ENCODE data around the gene HGFAC.

HGFAC gene

GRCh38 chr4:3413675-3414420 lies 27.9 kb upstream of the HGFAC start:
- no peak overlapping the region for H3K27ac ChIP-seq
- no peaks in the 10 kb centered on the region for H3K27me3 ChIP-seq (ENCODE audit: control insufficient read depth, insufficient read depth, low read length)
- H2AFZ ChIP-seq = no peak overlapping the region
- H3K36me3 ChIP-seq (ENCODE audit: control insufficient read depth, insufficient read depth, low read length) = no peaks in the 10 kb centered on the region
- TF ChIP-seq CTCF (IDR thresholded peaks at IDR 0.05) = no peak
- no peak overlapping the region for H3K4me2 ChIP-seq (ENCODE audit: low read length)
- H3K9ac ChIP-seq = no peak overlapping the region
- no peak overlapping the region for H3K4me3 ChIP-seq (ENCODE audit: low read depth, low read length)
- H3K4me1 ChIP-seq = no peaks in the 10 kb centered on the region
- no peaks in the 10 kb centered on the region for H3K9me3 ChIP-seq (ENCODE audit: control insufficient read depth, low read length)
- no peaks in the 10 kb centered on the region for H3K79me2 ChIP-seq

DNA sequence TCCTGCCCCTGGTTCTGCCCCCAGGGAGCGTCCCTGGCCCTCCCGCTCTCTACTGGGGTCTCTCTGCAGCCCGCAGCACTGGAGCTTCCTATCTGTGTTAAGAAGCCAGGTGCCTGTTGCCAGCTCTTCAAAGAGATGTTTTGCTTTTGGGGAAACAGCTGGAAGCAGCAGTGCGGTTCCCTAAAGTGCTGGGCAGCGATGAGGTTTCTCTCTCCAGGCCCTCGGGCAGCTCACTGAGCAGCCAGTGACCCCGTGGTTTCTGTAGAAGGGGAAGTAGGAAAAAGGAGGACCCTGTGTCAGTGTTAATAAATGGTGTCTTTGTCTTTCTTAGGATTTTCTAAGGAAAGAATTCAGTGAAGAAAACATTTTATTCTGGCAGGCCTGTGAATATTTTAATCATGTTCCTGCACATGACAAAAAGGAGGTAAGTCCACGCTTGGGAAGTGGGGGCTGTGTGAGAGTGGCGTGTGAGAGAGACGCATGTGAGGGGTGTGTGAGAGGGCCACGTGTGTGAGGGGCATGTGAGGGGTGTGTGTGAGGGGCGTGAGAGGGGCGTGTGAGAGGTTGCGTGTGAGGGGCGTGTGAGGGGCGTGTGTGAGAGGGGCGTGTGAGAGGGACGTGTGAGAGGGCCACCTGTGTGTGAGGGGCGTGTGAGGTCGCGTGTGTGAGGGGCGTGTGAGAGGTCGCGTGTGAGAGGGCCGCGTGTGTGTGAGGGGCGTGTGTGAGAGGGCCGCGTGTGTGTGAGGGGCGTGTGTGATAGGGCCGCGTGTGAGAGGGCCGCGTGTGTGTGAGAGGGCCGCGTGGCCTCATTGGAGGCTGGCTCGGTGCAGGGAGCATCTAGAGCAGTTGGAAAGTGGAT lies 27.1 kb upstream of the HGFAC start:
- no peak overlapping the region for H3K4me2 ChIP-seq (ENCODE audit: low read length)
- H2AFZ ChIP-seq = no peak overlapping the region
- no peak overlapping the region for H3K27ac ChIP-seq
- no peaks in the 10 kb centered on the region for H3K4me1 ChIP-seq
- TF ChIP-seq CTCF (IDR thresholded peaks at IDR 0.05) = no peak
- no peaks in the 10 kb centered on the region for H3K36me3 ChIP-seq (ENCODE audit: control insufficient read depth, insufficient read depth, low read length)
- H3K9ac ChIP-seq = no peak overlapping the region
- no peaks in the 10 kb centered on the region for H3K79me2 ChIP-seq
- H3K9me3 ChIP-seq (ENCODE audit: control insufficient read depth, low read length) = no peaks in the 10 kb centered on the region
- no peaks in the 10 kb centered on the region for H3K27me3 ChIP-seq (ENCODE audit: control insufficient read depth, insufficient read depth, low read length)
- H3K4me3 ChIP-seq (ENCODE audit: low read depth, low read length) = no peak overlapping the region

- no peak for TF ChIP-seq CTCF (IDR thresholded peaks at IDR 0.05)
- Histone ChIP-seq H3K79me2 (no peaks in the 10 kb centered on the region), H3K4me1 (no peaks in the 10 kb centered on the region), H3K27ac (no peak overlapping the region), H2AFZ (no peak overlapping the region), H3K27me3 (ENCODE audit: control insufficient read depth, insufficient read depth, low read length) (no peaks in the 10 kb centered on the region), H3K9me3 (ENCODE audit: control insufficient read depth, low read length) (no peaks in the 10 kb centered on the region), H3K4me2 (ENCODE audit: low read length) (no peak overlapping the region), H3K9ac (no peak overlapping the region), H3K36me3 (ENCODE audit: control insufficient read depth, insufficient read depth, low read length) (no peaks in the 10 kb centered on the region), H3K4me3 (ENCODE audit: low read depth, low read length) (no peak overlapping the region)
These were observed 26.2 kb upstream of the HGFAC start for GRCh38 chr4:3415471-3416141.

GRCh38 chr4:3416270-3416669 lies 25.5 kb upstream of the HGFAC start:
- Histone ChIP-seq H3K36me3 (ENCODE audit: control insufficient read depth, insufficient read depth, low read length) (no peaks in the 10 kb centered on the region), H3K27ac (no peak overlapping the region)

More at GRCh38 chr4:3416270-3416669, 25.5 kb upstream of the HGFAC start:
- H3K79me2 ChIP-seq = no peaks in the 10 kb centered on the region
- no peak overlapping the region for H3K4me2 ChIP-seq (ENCODE audit: low read length)
- no peak overlapping the region for H3K9ac ChIP-seq
- H3K9me3 ChIP-seq (ENCODE audit: control insufficient read depth, low read length) = no peaks in the 10 kb centered on the region
- no peak for TF ChIP-seq CTCF (IDR thresholded peaks at IDR 0.05)
- H3K27me3 ChIP-seq (ENCODE audit: control insufficient read depth, insufficient read depth, low read length) = no peaks in the 10 kb centered on the region
- no peak overlapping the region for H2AFZ ChIP-seq
- no peak overlapping the region for H3K4me3 ChIP-seq (ENCODE audit: low read depth, low read length)
- H3K4me1 ChIP-seq = no peaks in the 10 kb centered on the region

All from parathyroid adenoma (tissue), 2 donors.